ENCODE measurements around the gene WLS.

The WLS gene

DNA sequence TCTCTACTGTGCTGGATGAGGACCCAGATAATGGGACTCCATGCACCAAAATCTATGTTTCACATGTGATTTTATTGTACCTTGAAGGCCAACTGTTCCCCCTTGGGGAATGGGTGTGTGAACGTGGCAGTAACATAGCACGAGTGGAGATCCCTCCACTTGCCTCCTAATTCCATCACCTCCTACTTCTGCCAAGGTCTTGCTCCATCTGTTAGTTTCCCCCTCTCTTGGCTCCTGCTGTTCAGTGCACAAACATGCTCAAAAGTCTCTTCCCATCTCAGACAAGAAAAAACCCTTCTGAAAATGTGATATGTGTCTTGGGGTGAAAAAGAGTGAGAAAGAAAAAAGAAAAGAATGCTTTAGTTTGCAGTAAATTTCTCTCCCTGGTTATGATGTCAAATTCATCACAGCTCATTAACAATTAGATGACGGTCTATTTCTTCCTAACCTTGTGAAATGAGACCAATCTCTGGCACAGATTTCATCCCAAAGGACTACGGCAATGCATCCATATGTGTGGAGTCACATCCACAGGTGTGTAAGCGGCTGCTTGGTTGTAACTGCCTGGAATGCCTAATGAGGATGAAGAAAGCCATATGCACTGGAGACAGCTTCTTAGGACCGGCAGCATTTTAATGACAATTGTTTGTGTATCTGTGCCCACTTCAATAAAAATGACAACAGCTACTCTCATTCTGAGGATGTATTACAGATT, 102.6 kb downstream of the WLS start:
- DNase-seq: no peak

- DNase-seq: no peak
Measured at GRCh38 chr1:68128820-68129219, 103.5 kb downstream of the WLS start.

DNA sequence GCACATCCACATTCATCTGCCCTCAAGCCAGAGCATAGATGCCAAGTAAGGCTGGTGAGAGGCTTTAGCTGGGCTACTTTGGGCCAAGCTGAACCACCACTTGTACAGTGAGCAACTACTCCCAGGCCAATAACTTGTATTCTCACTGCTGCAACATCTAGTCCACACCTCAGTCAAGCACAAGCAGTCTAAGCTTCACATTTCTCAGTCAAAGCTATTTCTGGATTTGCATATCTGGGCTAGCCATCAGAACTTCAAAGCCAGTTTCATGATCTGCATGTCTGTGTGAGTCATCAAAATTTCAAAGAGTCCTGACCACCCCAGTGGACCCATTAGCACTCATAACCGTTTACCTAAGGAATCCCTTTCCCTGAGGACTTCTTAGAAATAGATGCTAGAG, 104.2 kb downstream of the WLS start:
- no peak for DNase-seq

DNA sequence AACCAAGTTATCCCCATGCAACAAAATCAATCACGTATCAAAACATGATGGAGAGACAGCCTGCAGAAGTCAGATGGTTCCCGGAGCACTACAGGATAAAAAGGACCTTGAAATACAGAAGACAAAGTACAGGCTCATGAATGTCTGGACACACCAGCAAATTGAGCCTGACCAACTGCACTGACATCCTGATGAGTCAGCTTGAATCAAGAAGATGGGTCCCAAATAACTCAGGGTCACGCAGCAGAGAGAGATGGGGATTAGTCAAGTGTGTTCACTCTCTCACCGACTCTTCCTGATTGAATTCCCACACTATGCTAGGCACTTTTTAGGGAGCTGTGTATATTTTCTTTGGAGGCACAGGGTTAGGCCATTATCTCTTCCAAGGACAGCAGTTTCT, 110.8 kb downstream of the WLS start:
- DNase-seq: no peak

GRCh38 chr1:68120136-68120791, 112.1 kb downstream of the WLS start:
- peak; percentile 55 for DNase-seq

DNA sequence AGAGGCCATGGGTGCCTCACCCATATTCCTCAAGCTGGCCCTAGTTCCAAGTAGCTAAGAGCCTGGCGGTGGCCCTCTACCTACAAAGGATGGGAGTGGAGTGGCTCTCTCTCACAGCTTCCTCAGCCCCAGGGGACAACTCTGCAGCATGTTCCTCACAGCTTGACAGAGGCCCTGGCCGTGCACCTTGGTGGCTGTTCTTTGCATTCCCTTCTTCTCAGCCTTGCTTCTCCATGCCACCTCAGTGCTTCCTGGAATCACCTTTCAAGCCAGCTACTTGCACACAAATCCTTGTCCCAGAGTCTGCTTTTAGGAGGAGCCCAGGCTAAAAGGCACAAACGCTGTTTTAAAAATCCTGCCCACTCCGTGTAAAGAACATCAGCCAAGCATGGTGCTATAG, 112.9 kb downstream of the WLS start:
- no peak for DNase-seq

GRCh38 chr1:68117416-68117815, 114.9 kb downstream of the WLS start:
- no peak for DNase-seq

DNA sequence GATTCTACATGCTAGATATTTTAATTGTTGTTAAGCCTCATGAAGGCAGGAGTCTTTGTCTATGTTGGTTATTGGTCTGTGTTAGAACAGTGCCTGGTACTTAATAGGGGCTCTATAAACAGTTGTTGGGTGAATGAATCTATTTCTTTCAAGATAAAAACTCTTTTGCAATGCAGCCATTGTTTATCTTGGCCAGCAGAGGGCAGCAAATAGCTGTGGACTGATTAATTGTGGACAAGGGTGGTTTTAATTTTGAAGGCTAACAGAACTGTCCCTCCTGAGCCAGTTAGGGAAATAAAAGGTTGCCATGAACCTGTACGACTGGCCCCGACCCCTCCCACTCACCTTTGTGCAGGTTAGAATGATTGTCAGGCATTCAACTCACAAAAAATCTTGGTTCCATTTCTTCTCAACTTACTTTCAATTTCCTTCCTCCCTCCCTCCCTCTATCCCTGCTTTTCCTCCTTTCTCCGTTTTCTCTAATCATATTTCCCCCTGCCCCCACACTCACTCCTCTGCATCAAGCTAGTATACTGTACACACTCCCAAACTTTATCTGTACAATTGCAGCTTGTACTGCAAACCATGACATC, 115.6 kb downstream of the WLS start:
- DNase-seq: peak; percentile 10

DNA sequence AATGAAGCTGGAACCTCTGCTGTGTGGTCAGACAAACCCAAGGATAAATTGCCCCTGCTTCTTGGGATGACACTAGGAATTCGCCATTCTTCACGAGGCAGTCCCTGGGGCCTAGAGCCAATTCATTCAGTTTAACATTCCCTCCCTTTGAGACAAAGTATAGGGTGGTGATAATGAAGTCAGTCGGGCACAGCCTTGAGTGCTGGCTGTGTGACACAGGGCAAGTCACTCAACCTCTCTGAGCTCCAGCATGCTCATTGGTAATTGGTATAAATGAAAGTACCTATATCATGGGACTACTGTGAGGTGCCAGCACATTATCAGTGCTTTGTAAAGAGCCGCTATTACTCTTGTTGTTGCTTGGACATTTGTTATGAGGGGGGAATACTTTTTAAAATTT, 117.0 kb downstream of the WLS start:
- DNase-seq: no peak

DNA sequence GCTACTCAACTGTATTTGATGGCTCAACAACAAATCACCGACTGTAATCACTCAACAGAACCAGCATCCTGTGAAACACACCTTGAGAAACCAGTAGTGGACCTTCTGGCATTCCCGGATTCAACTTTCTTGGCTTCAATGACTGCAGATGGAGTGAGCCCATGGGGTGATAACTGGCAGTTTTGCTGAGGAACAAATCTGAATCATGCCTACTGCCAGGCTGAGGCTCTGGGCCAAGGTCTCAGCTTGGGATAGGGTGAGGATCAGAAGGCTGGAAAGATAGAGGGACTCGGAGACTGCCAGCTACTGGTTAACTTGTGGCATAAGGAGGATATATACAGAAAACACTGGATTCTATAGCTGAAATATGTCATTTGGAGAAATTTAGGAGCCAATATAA, 118.4 kb downstream of the WLS start:
- DNase-seq: no peak

DNA sequence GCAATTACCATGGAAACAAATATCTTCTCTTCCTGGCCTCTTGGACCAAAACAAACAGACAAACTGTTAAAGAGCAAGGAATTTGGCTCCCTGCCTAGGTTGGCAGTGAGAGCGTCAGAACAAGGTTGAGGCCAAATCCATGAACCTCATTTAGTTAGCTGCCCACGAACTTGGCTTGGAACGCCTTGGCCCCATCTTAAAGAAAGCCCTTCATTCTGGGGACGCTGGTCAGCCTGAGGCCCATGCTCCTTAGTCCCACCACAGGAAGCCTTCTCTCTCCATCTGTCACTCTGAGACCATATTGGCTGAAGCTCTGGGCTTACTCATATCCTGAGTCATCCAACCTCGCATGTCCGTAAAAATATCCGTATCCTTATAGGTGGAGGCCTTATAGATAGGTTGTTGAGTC, 119.5 kb downstream of the WLS start:
- no peak for DNase-seq

DNA sequence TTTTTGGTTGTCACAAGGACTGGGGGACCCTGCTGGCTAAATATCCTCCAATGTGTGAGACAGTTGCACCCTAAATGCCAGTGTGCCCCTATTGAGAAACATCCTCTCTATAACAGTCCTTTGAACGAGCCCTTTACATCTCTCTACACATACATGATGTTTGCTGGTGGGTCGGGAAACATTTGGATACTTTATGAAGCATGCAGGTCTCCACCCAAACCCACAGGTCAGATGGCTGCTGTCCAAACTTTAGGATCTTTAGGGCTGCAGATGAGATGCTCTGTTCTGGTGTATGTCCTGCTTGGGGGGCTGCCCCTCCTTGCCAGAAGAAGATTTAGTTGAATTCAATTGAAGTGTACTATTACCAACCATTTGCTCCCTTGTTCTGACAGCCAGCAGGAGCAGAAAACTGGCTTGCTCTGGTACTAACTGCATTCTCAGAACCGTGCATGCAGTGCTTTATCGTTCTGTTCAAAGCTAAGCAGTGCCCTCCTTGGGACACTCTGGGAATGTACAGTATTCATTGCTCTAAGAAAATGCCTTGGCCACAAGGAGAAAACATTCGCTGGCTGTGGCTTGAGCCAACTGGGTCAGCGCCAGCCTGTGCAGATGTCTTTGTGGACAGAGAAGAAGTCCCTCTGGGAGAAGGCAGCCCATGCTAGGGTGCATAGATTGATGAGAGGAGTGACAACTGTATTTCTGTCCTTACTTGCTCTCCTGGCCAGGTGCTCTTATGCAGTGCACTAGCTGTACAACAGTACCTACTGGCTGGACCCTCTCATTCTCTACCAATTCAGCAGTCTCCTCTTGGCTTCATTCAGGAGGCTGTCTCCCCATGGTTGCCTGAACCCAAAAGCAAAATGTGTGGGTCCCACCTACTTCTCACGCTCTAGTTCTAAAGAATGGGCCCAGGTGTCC, 120.5 kb downstream of the WLS start:
- DNase-seq: peak; percentile 5

DNA sequence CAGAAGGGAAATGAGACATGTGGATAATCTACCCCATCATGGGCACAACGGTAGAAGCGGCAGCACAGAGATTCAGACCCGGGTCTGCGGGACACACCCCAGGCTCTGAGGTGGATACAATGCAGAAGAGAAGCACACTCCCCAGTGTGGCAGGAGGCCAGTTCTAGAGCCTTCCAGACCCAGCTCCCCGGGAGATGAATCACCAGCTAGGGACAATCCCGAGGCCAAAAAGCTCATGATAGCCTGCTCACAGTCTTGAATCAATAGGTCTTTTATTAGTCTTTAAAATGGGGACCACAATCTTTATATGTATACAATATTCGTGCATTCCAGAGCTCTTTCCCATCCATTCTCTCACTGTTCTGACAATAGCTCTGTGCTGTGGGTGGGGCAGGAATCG, 124.6 kb downstream of the WLS start:
- DNase-seq: no peak

- no peak for DNase-seq
Measured at GRCh38 chr1:68103884-68104554, 128.3 kb downstream of the WLS start.

GRCh38 chr1:68103011-68103545, 129.2 kb downstream of the WLS start:
- DNase-seq: no peak

DNA sequence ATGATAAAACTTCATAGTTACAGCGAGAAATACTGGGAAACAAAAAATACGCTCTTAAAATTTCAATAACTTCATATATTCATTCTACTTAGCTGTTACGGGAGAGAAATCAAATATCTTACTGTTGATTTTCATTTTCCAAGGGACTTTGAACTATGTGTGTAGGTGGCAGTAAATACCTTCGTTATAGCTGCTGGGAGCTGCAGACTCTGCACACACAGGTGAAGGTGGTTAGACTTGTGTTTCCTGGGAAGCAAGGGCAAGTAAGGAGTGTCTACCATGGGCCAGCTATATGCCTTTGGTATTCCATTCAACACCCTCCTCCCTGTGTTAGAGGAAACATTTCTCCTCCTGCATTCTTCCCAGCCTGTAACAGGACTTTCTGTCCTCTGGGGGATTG, 130.5 kb downstream of the WLS start:
- no peak for DNase-seq

GRCh38 chr1:68100571-68100970, 131.8 kb downstream of the WLS start:
- DNase-seq: no peak

DNA sequence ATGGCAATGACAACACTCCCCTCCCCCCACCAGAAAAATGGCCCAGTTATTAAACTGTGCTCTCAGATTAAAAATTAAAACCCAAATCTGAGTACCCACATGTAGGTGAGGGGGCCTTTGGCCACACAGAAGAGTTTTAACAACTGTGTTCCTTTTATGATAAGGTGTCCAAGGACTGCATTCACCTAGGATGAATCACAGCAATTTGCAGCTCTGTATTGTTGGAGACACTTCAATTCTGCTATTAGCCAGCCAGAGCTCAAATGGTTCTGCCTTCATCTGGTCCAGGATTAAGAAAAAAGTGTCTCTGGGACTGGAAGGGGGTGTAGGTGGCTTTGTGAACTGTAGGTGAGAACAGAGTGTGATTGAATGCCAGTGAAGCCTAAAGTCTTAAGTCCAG, 138.6 kb downstream of the WLS start:
- no peak for DNase-seq

- no peak for DNase-seq
Measured at GRCh38 chr1:68087184-68087583, 145.1 kb downstream of the WLS start.

DNA sequence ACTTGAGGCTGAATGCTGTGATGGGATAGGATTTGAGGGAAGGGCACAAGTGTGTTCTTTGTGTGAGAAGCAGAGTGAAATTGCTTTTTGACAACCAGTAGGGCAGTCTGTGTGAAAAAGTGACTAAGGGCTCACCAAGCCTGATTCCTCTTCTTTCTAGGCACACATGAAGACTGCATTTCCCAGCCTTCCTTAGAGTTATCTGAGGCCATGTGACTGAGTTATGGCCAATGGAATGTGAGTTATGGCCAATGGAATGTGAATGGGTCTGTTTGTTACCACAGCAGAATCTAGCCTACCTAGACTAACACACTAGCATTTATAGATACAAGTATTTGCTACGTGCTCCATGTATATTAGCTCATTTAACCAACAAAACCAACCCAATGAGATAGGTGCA, 146.6 kb downstream of the WLS start:
- DNase-seq: no peak

DNA sequence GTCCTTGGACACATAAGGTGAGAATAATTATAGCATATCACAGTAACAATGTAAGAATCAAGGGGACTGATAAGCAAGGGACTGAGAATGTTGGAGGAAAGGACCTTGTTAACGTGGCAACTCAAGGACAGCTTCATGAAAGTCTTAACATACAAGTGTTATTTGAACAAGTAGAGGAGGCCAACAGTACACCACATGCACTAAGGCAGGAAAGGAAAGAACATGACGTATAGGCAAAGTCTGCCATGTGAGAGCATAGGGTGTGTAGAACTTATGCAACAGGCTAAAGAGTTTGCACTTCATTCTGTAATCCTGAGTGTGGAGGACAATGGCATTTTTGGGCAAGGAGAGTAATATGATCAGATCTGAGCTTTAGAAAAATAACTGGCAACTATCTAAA, 148.6 kb downstream of the WLS start:
- DNase-seq: no peak

- DNase-seq: no peak
Measured at GRCh38 chr1:68081775-68082283, 150.5 kb downstream of the WLS start.

All from RPMI8226 (cell line).